ENCODE data around the gene SCD5.

- TF ChIP-seq CTCF (IDR thresholded peaks at IDR 0.05; ENCODE audit: extremely low read depth in 1 of 2, insufficient read depth in 1 of 2, low read depth in 1 of 2, low read length in 2 of 2) (no peak), MAX (IDR thresholded peaks at IDR 0.05; ENCODE audit: insufficient read depth, insufficient read length) (no peak), POLR2AphosphoS5 (IDR thresholded peaks at IDR 0.05; ENCODE audit: insufficient read depth, low read depth, low read length) (no peak)
Measured at GRCh38 chr4:82753725-82754410, 44.7 kb downstream of the SCD5 start.

Measured in endothelial cell of umbilical vein (primary cell).